K562 (cell line): Measurements from ENCODE around the gene FBN1. TPM values are rescaled to one million over a fixed set of nuclear protein-coding genes. Genes with fewer than 3 reads are reported as not detected.

Experiments
- CEBPZ ChIP-seq: fragments of 150-350 bp; IDR thresholded peaks from 2 replicates; pipeline ENCODE4 v1.6.1; 2014; ENCODE audit warnings: low read depth, mild to moderate bottlenecking, low read length, borderline replicate concordance
- DPF2 ChIP-seq: fragments of 450-650 bp; IDR thresholded peaks from 2 replicates; pipeline ENCODE4 v1.6.1; 2016
- ELF2 ChIP-seq: fragments of 250-450 bp; sonication (Bioruptor Pico); IDR thresholded peaks from 2 replicates; pipeline ENCODE4 v1.5.0; 2021; ENCODE audit warnings: mild to moderate bottlenecking
- ERF ChIP-seq: fragments of 450-650 bp; formaldehyde crosslinking; IDR thresholded peaks from 2 replicates; pipeline ENCODE4 v1.4.0; 2020; ENCODE audit warnings: mild to moderate bottlenecking, mixed read lengths
- FOSL1 ChIP-seq: fragments of 200-800 bp; sonication (Bioruptor generic); conservative IDR thresholded peaks from 2 replicates; pipeline ENCODE4 v1.6.1; 2016; ENCODE audit warnings: missing genetic modification characterization, missing compliant biosample characterization
- GTF2F1 ChIP-seq: IDR thresholded peaks from 2 replicates; pipeline ENCODE4 v1.6.1; 2011; ENCODE audit warnings: low read depth, low read length, improper control_type of control experiment
- HMBOX1 ChIP-seq: sonication (generic); IDR thresholded peaks from 2 replicates; pipeline ENCODE4 v1.6.1; 2016
- JUND ChIP-seq, 2 experiments: IDR thresholded peaks; 2 replicates in 1 of 2; 3 replicates in 1 of 2; pipeline ENCODE4 v1.6.1; 2011; ENCODE audit warnings: borderline replicate concordance in 2 of 2, low read depth in 2 of 2, low read length in 2 of 2, improper control_type of control experiment in 1 of 2, missing biosample characterization in 1 of 2, missing genetic modification characterization in 1 of 2, missing genetic modification reagents in 1 of 2
- KDM2B ChIP-seq: fragments of 250-450 bp; sonication (Bioruptor Pico); IDR thresholded peaks from 2 replicates; pipeline ENCODE4 v1.8.0; 2021; ENCODE audit warnings: mild to moderate bottlenecking, moderate library complexity
- L3MBTL2 ChIP-seq: fragments of 450-650 bp; IDR thresholded peaks from 2 replicates; pipeline ENCODE4 v1.6.1; 2016; ENCODE audit warnings: mild to moderate bottlenecking, moderate library complexity
- MAX ChIP-seq: sonication (generic); formaldehyde crosslinking; IDR thresholded peaks from 2 replicates; pipeline ENCODE4 v1.9.0; 2022; ENCODE audit warnings: mild to moderate bottlenecking, missing genetic modification reagents
- MNT ChIP-seq, 2 experiments: fragments of 450-650 bp; conservative IDR thresholded peaks; 2 replicates each; pipeline ENCODE4 v1.6.1; 2017; ENCODE audit warnings: mild to moderate bottlenecking in 2 of 2, moderate library complexity in 2 of 2
- PPARD ChIP-seq: fragments of 250-450 bp; sonication (Bioruptor Pico); IDR thresholded peaks from 2 replicates; pipeline ENCODE4 v1.8.0; 2022; ENCODE audit warnings: inconsistent platforms, mild to moderate bottlenecking, moderate library complexity
- RAD51 ChIP-seq: fragments of 450-650 bp; IDR thresholded peaks from 2 replicates; pipeline ENCODE4 v1.7.1; 2016; ENCODE audit warnings: low read depth, mild to moderate bottlenecking, borderline replicate concordance
- SMAD1 ChIP-seq: fragments of 150-350 bp; IDR thresholded peaks from 2 replicates; pipeline ENCODE4 v1.6.1; 2014; ENCODE audit warnings: low read length, low read depth; ENCODE audit not compliant: partially characterized antibody
- TGIF2 ChIP-seq: sonication (generic); formaldehyde crosslinking; IDR thresholded peaks from 2 replicates; pipeline ENCODE4 v1.8.1; 2022; ENCODE audit warnings: mild to moderate bottlenecking, missing genetic modification reagents, moderate library complexity
- VEZF1 ChIP-seq: fragments of 200-800 bp; sonication (Bioruptor generic); IDR thresholded peaks from 2 replicates; pipeline ENCODE4 v1.6.1; 2017; ENCODE audit warnings: missing genetic modification characterization, missing compliant biosample characterization
- ZNF140 ChIP-seq: fragments of 250-450 bp; sonication (Bioruptor Pico); IDR thresholded peaks from 2 replicates; pipeline ENCODE4 v1.8.0; 2021; ENCODE audit warnings: moderate library complexity, mild to moderate bottlenecking, inconsistent platforms
- ZNF146 ChIP-seq: IDR thresholded peaks from one replicate; pipeline ENCODE4 v1.6.1; 2018; ENCODE audit warnings: missing compliant biosample characterization; ENCODE audit not compliant: unreplicated experiment
- ZNF445 ChIP-seq: fragments of 250-450 bp; sonication (Bioruptor Pico); IDR thresholded peaks from 2 replicates; pipeline ENCODE4 v1.4.0; 2020; ENCODE audit warnings: low read depth, mild to moderate bottlenecking, moderate library complexity
- ZNF695 ChIP-seq: fragments of 450-650 bp; formaldehyde crosslinking; IDR thresholded peaks from 2 replicates; pipeline ENCODE4 v1.4.0; 2020; ENCODE audit warnings: mild to moderate bottlenecking, moderate library complexity
- ZSCAN32 ChIP-seq: fragments of 450-650 bp; formaldehyde crosslinking; IDR thresholded peaks from 2 replicates; pipeline ENCODE4 v1.4.0; 2020; ENCODE audit warnings: mild to moderate bottlenecking, moderate library complexity
- polyA plus RNA-seq, 8 experiments: library from polyadenylated mRNA; depleted of rRNA in 4 of 8; stranded (reverse) in 5 of 8; unstranded in 3 of 8; fragments of >200 nt; fragmentation: Nextera tagmentation in 2 of 8; fragmentation: Illumina TruSeq in 1 of 8; extraction: Ambion mirVana in 2 of 8; extraction: Trizol in 1 of 8; gene quantifications; 2 replicates each; pipeline versions ENCODE4 v1.2.1 to v1.2.3, GENCODE V29; 2011 to 2014; ENCODE audit warnings: inconsistent platforms in 1 of 8, missing spikeins in 1 of 8
- total RNA-seq, 7 experiments: library from RNA; depleted of rRNA in 6 of 7; stranded (reverse); fragments of >200 nt in 6 of 7; fragmentation: Illumina TruSeq in 2 of 7; extraction: Trizol in 2 of 7; gene quantifications; 2 replicates each; pipeline versions ENCODE4 v1.2.1 to v1.2.3, GENCODE V29; 2011 to 2021; ENCODE audit warnings: low replicate concordance in 1 of 7

The FBN1 gene
- total and polyA plus RNA-seq, 9 of the 15 experiments (the other 6 are each of a cell fraction or from before 2014, with no cell fraction given): 0.15 to 1.2 (median 0.60) TPM

- TF ChIP-seq VEZF1 (CRISPR knock-in tag) (peak; percentile 13; the same call in 1 of the 2 replicates), CEBPZ (no peak), MAX (CRISPR knock-in tag) (no peak), KDM2B (no peak), ZSCAN32 (CRISPR knock-in tag) (no peak), PPARD (CRISPR knock-in tag) (no peak), ZNF445 (CRISPR knock-in tag) (no peak), TGIF2 (CRISPR knock-in tag) (no peak), MNT (conservative IDR thresholded peaks at IDR 0.05) (0 out of 4 replicates have a peak, but pooled peaks of 1 of the 2 experiments have one; percentile 24), SMAD1 (peak; percentile 63), ZNF140 (CRISPR knock-in tag) (no peak), JUND (IDR thresholded peaks at IDR 0.05; ENCODE audit: borderline replicate concordance, low read depth, low read length) (no peak), JUND (tag; IDR thresholded peaks at IDR 0.05; ENCODE audit: borderline replicate concordance, low read depth, low read length) (no peak), ERF (CRISPR knock-in tag) (no peak), ZNF695 (CRISPR knock-in tag) (no peak), FOSL1 (peak; percentile 40; the same call in 1 of the 2 replicates), GTF2F1 (no peak), RAD51 (no peak), L3MBTL2 (peak; percentile 81), DPF2 (peak; percentile 67), HMBOX1 (peak; percentile 55; the same call in 1 of the 2 replicates), ELF2 (CRISPR knock-in tag) (no peak), ZNF146 (no peak)
These were observed 54.8 kb downstream of the FBN1 start (continued) for GRCh38 chr15:48590723-48591122.
